ENCODE data around the gene CDH9.

DNA sequence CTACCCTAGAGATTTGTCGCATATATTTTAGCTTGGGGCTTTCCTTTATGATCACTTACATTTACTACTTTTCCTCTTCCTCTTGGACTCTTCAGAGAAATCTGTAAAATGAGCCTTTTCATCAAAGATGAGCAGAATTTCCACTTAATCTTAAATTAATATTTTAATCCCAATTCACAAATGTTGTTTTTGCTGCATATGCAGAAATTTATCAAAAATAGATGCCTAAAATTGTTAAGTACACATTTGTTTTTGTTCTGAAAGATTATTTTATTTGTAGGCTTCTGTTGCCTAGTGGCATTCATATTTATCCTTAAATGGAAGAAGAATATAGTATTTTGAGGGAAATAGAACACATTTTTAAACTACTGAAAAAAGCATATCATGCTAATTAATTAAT lies 168.6 kb downstream of the CDH9 start:
- TF ChIP-seq, protein P1, sequence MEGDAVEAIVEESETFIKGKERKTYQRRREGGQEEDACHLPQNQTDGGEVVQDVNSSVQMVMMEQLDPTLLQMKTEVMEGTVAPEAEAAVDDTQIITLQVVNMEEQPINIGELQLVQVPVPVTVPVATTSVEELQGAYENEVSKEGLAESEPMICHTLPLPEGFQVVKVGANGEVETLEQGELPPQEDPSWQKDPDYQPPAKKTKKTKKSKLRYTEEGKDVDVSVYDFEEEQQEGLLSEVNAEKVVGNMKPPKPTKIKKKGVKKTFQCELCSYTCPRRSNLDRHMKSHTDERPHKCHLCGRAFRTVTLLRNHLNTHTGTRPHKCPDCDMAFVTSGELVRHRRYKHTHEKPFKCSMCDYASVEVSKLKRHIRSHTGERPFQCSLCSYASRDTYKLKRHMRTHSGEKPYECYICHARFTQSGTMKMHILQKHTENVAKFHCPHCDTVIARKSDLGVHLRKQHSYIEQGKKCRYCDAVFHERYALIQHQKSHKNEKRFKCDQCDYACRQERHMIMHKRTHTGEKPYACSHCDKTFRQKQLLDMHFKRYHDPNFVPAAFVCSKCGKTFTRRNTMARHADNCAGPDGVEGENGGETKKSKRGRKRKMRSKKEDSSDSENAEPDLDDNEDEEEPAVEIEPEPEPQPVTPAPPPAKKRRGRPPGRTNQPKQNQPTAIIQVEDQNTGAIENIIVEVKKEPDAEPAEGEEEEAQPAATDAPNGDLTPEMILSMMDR (conservative IDR thresholded peaks at IDR 0.05): no peak
- TF ChIP-seq EZH2 (IDR thresholded peaks at IDR 0.05; ENCODE audit: low read depth): no peak
